HepG2 (cell line): Measurements from ENCODE around the gene ZNF48. TPM values are rescaled to one million over a fixed set of nuclear protein-coding genes. Genes with fewer than 3 reads are reported as not detected.

ENCODE experiments used
- AHDC1 ChIP-seq: sonication (generic); formaldehyde crosslinking; IDR thresholded peaks from 2 replicates; pipeline ENCODE4 v1.5.1; 2020; ENCODE audit warnings: mild to moderate bottlenecking, missing genetic modification reagents, borderline replicate concordance
- CCDC6 ChIP-seq: sonication (generic); formaldehyde crosslinking; IDR thresholded peaks from 2 replicates; pipeline ENCODE4 v1.8.1; 2022; ENCODE audit warnings: mild to moderate bottlenecking, missing genetic modification reagents, moderate library complexity
- FOXO1 ChIP-seq: sonication (generic); formaldehyde crosslinking; IDR thresholded peaks from 2 replicates; pipeline ENCODE4 v1.4.0; 2020; ENCODE audit warnings: missing genetic modification reagents
- HNRNPL ChIP-seq: fragments of 200-400 bp; formaldehyde crosslinking; IDR thresholded peaks from 2 replicates; pipeline ENCODE4 v1.6.1; 2017; ENCODE audit warnings: mild to moderate bottlenecking, low read depth, low read length
- MBNL3 ChIP-seq: fragments of 250-450 bp; sonication (Bioruptor Pico); conservative IDR thresholded peaks from 2 replicates; pipeline ENCODE4 v1.8.0; 2022; ENCODE audit warnings: mild to moderate bottlenecking, inconsistent platforms
- PITX1 ChIP-seq: sonication (generic); formaldehyde crosslinking; IDR thresholded peaks from 2 replicates; pipeline ENCODE4 v1.5.1; 2020; ENCODE audit warnings: mild to moderate bottlenecking, missing genetic modification reagents
- RBAK ChIP-seq: sonication (generic); formaldehyde crosslinking; IDR thresholded peaks from 2 replicates; pipeline ENCODE4 v1.5.1; 2020; ENCODE audit warnings: mild to moderate bottlenecking, missing genetic modification reagents
- RELA ChIP-seq: sonication (generic); formaldehyde crosslinking; IDR thresholded peaks from 2 replicates; pipeline ENCODE4 v1.4.0; 2020; ENCODE audit warnings: missing genetic modification reagents
- RFX5 ChIP-seq: IDR thresholded peaks from 2 replicates; pipeline ENCODE4 v1.6.1; 2011; ENCODE audit warnings: low read depth, low read length, improper control_type of control experiment
- TBX2 ChIP-seq: sonication (generic); formaldehyde crosslinking; IDR thresholded peaks from 2 replicates; pipeline ENCODE4 v1.5.0; 2020; ENCODE audit warnings: missing genetic modification reagents, mild to moderate bottlenecking, borderline replicate concordance
- TSC22D2 ChIP-seq: sonication (generic); formaldehyde crosslinking; IDR thresholded peaks from 2 replicates; pipeline ENCODE4 v1.5.1; 2020; ENCODE audit warnings: missing genetic modification reagents, mild to moderate bottlenecking, borderline replicate concordance
- ZNF234 ChIP-seq: sonication (generic); formaldehyde crosslinking; conservative IDR thresholded peaks from 2 replicates; pipeline ENCODE4 v1.5.1; 2020; ENCODE audit warnings: mild to moderate bottlenecking, missing genetic modification reagents
- ZNF503 ChIP-seq: sonication (generic); formaldehyde crosslinking; IDR thresholded peaks from 2 replicates; pipeline ENCODE4 v1.4.0; 2020; ENCODE audit warnings: missing genetic modification reagents
- polyA plus RNA-seq, 8 experiments: library from polyadenylated mRNA; depleted of rRNA in 3 of 8; stranded (reverse) in 7 of 8; unstranded in 1 of 8; fragments of >200 nt; fragmentation: Illumina TruSeq in 4 of 8; extraction: Trizol in 4 of 8; gene quantifications; 2 replicates each; pipeline versions ENCODE4 v1.2.1 to v1.2.3, GENCODE V29; 2011 to 2016; ENCODE audit warnings: low read depth in 4 of 8, missing spikeins in 1 of 8, mixed read lengths in 1 of 8; ENCODE audit not compliant: insufficient read depth in 1 of 8
- total RNA-seq, 5 experiments: library from RNA; depleted of rRNA; stranded (reverse); fragments of >200 nt; fragmentation: Illumina TruSeq; extraction: Trizol; gene quantifications; 2 replicates each; pipeline ENCODE4 v1.2.3, GENCODE V29; 2016; ENCODE audit warnings: low read depth in 1 of 5
- TF ChIP-seq, protein P1 (sequence below): sonication (generic); formaldehyde crosslinking; conservative IDR thresholded peaks from 2 replicates; pipeline ENCODE4 v1.8.0; 2022; ENCODE audit warnings: low read depth, missing genetic modification reagents
- TF ChIP-seq, protein P2 (sequence below): sonication (generic); formaldehyde crosslinking; IDR thresholded peaks from 2 replicates; pipeline ENCODE4 v1.8.0; 2022; ENCODE audit warnings: missing genetic modification reagents, mild to moderate bottlenecking, inconsistent platforms, borderline replicate concordance
- TF ChIP-seq, protein P3 (sequence below): sonication (generic); formaldehyde crosslinking; IDR thresholded peaks from 2 replicates; pipeline ENCODE4 v1.4.0; 2020; ENCODE audit warnings: missing genetic modification reagents

Gene ZNF48
- total and polyA plus RNA-seq, 2 of the 13 experiments (the other 11 are each of a cell fraction or from before 2014, with no cell fraction given) = 9.9 to 12.3 TPM

DNA sequence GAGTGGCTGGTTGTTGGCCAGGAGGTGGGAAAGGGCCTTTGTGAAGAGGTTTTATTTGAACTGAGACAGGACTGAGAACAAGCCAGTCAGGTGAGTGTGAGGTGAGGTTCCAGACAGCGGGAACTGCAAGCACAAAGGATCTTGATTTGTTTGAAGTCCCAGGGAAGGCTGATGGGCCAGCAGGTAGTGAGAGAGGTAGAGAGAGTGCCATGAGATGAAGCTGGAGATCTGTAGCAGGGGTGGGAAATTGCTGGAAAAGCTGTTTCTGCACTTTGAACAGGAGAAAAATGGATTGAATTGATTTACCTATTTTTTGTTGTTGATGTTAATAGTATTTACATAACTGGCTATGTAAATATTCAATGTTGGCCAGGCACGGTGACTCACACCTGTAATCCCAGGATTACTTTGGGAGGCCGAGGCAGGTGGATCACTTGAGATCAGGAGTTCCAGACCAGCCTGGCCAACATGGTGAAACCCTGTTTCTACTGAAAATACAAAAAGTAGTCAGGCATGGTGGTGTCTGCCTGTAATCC lies 42.4 kb downstream of the ZNF48 start (continued):
- TF ChIP-seq, protein P1, sequence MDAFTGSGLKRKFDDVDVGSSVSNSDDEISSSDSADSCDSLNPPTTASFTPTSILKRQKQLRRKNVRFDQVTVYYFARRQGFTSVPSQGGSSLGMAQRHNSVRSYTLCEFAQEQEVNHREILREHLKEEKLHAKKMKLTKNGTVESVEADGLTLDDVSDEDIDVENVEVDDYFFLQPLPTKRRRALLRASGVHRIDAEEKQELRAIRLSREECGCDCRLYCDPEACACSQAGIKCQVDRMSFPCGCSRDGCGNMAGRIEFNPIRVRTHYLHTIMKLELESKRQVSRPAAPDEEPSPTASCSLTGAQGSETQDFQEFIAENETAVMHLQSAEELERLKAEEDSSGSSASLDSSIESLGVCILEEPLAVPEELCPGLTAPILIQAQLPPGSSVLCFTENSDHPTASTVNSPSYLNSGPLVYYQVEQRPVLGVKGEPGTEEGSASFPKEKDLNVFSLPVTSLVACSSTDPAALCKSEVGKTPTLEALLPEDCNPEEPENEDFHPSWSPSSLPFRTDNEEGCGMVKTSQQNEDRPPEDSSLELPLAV (CRISPR knock-in tag) = no peak; the same call in 1 of the 2 replicates
- TF ChIP-seq RBAK (CRISPR knock-in tag) (no peak), ZNF503 (CRISPR knock-in tag) (peak; percentile 56; the same call in 1 of the 2 replicates), HNRNPL (no peak), ZNF234 (no peak), AHDC1 (CRISPR knock-in tag) (peak; percentile 71; the same call in 1 of the 2 replicates), TBX2 (peak; percentile 74; the same call in 1 of the 2 replicates), CCDC6 (CRISPR knock-in tag) (no peak), TSC22D2 (CRISPR knock-in tag) (no peak), RFX5 (no peak), PITX1 (CRISPR knock-in tag) (peak; percentile 95), MBNL3 (CRISPR knock-in tag) (no peak), RELA (CRISPR knock-in tag) (no peak), FOXO1 (CRISPR knock-in tag) (peak; percentile 56; the same call in 1 of the 2 replicates)
- TF ChIP-seq, protein P2, sequence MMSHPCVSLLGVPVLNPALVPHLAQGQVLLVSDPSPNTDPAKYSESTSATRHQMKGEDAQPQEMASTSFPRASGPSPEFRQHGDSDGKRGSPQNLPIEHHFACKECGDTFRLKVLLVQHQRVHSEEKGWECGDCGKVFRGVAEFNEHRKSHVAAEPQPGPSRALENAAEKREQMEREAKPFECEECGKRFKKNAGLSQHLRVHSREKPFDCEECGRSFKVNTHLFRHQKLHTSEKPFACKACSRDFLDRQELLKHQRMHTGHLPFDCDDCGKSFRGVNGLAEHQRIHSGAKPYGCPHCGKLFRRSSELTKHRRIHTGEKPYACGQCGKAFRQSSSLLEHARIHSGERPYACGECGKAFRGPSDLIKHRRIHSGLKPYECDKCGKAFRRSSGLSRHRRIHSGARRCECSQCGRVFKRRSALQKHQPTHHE = no peak
- TF ChIP-seq, protein P3, sequence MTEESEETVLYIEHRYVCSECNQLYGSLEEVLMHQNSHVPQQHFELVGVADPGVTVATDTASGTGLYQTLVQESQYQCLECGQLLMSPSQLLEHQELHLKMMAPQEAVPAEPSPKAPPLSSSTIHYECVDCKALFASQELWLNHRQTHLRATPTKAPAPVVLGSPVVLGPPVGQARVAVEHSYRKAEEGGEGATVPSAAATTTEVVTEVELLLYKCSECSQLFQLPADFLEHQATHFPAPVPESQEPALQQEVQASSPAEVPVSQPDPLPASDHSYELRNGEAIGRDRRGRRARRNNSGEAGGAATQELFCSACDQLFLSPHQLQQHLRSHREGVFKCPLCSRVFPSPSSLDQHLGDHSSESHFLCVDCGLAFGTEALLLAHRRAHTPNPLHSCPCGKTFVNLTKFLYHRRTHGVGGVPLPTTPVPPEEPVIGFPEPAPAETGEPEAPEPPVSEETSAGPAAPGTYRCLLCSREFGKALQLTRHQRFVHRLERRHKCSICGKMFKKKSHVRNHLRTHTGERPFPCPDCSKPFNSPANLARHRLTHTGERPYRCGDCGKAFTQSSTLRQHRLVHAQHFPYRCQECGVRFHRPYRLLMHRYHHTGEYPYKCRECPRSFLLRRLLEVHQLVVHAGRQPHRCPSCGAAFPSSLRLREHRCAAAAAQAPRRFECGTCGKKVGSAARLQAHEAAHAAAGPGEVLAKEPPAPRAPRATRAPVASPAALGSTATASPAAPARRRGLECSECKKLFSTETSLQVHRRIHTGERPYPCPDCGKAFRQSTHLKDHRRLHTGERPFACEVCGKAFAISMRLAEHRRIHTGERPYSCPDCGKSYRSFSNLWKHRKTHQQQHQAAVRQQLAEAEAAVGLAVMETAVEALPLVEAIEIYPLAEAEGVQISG (CRISPR knock-in tag) = no peak
